GM19193 (cell line): ENCODE data around the gene DOCK11.

Experiments used
- POLR2A ChIP-seq: IDR thresholded peaks from 4 replicates; pipeline ENCODE4 v1.6.1; 2011; ENCODE audit not compliant: insufficient read depth, insufficient read length; ENCODE audit errors: extremely low read depth

The DOCK11 gene

GRCh38 chrX:118574666-118575065, 79.1 kb downstream of the DOCK11 start:
- no peak for TF ChIP-seq POLR2A

GRCh38 chrX:118577041-118577440, 81.4 kb downstream of the DOCK11 start:
- TF ChIP-seq POLR2A, result no peak

GRCh38 chrX:118579417-118579816, 83.8 kb downstream of the DOCK11 start:
- no peak for TF ChIP-seq POLR2A

GRCh38 chrX:118583781-118584180, 88.2 kb downstream of the DOCK11 start:
- TF ChIP-seq POLR2A, result no peak

- TF ChIP-seq POLR2A, result no peak
Observed at GRCh38 chrX:118585296-118585695, 89.7 kb downstream of the DOCK11 start.

DNA sequence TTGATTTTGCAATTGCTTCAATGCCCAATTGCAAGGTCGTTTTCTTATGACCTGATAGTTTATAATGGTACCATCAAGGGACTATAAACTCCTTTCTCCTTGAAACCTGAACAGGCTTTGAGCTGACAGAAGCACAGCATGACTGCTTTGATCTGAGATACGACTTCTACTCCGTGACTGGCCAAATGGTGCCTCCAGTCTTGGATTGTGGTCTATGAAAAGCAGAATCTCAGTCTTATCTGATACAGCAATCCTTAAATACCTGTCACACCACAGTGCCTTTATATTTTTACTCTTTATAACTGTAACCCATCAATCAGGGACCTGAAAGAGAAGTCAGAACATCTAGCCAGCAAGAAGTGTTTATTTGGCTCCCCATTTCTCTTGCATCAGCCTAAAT, 93.1 kb downstream of the DOCK11 start:
- no peak for TF ChIP-seq POLR2A

- no peak for TF ChIP-seq POLR2A
Observed at GRCh38 chrX:118589227-118589626, 93.6 kb downstream of the DOCK11 start.

GRCh38 chrX:118593407-118593806, 97.8 kb downstream of the DOCK11 start:
- TF ChIP-seq POLR2A, result no peak

GRCh38 chrX:118594697-118595420, 99.2 kb downstream of the DOCK11 start:
- TF ChIP-seq POLR2A, result no peak

- no peak for TF ChIP-seq POLR2A
Observed at GRCh38 chrX:118595501-118596042, 100.0 kb downstream of the DOCK11 start.

GRCh38 chrX:118596390-118596789, 100.8 kb downstream of the DOCK11 start:
- TF ChIP-seq POLR2A, result no peak

DNA sequence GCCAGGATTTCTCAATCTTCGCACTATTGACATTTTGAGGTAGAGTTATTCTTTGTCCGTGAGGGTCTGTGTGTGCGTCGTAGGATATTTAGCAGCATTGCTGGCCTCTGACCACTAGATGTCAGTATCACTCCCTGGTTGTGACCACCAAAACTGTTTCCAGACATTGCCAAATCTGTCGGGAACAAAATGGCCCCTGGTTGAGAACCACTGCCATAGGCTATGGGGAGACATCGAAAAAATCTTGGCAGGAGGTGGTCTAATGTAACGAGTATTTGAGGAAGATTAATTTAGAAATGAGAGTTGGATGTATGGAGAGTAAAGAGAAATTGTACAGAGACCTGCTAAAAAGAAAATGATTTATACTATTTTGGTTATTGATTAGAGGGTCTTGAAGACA, 108.4 kb downstream of the DOCK11 start:
- no peak for TF ChIP-seq POLR2A

DNA sequence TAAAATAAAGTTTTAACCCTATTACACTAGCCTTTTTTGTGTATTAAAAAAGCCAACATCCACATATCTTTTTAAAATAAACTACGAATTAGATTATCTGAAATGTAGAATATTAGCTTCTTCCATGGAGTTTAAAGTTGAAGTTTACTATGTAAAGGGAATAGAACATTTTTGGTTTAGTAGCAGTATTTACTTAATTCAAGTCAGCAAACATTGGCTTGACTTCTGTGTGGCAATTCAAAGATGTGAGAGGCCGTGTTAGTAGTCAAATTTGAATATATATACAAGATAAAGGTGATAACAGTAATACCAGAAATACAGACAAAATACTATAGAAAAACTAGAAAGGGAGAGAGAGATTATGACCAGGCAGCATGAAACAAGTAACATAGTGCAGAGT, 116.7 kb downstream of the DOCK11 start:
- TF ChIP-seq POLR2A, result no peak

DNA sequence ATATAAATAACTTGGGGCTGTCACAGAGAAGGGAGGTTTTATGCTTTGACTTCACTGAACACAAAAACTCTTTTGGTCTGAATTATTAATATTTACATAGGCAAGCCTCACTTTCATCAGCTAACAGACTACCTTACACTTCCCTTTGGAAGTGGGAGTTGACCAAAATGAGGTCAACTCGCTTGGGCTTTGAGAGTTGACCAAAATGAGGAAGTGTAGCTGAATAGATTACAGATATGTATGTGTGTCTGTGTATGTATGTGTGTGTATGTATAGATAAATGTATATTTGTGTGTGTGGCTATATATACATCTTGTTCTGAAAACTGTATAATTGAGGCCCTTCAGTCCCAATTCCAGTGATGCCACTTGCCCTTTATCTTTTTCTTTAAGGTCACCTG, 118.5 kb downstream of the DOCK11 start:
- no peak for TF ChIP-seq POLR2A

DNA sequence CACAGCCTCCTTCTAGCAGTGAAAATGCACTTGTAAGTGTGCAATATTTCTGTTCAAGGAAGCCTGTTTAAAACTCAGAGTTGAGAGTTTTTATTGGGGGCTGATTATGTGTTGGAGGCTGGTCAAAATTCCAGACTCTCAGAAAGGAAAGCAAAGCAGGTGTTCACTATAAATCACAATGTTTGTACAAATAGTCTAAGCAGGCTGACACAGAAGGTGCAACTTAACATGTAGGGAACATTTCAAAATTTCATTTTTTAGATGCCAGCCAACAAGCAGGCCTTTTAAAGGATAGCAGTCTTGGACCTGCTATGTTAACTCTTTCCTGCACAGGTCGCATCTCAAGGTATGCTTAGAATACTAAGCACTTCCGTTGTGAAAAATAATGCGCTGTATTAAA, 119.5 kb downstream of the DOCK11 start:
- no peak for TF ChIP-seq POLR2A

- no peak for TF ChIP-seq POLR2A
Observed at GRCh38 chrX:118621081-118621759, 125.6 kb downstream of the DOCK11 start.

- TF ChIP-seq POLR2A, result no peak
Observed at GRCh38 chrX:118623062-118623461, 127.4 kb downstream of the DOCK11 start.

- TF ChIP-seq POLR2A, result no peak
Observed at GRCh38 chrX:118626346-118626745, 130.7 kb downstream of the DOCK11 start.
